Measurements from ENCODE around the gene SNX1. TPM values are rescaled to one million over a fixed set of nuclear protein-coding genes. Genes with fewer than 3 reads are reported as not detected.

Gene SNX1
- total and polyA plus RNA-seq, 2 donors (not counting 1 experiment from before 2014, with no cell fraction given) = 42.9 to 95.7 TPM

DNA sequence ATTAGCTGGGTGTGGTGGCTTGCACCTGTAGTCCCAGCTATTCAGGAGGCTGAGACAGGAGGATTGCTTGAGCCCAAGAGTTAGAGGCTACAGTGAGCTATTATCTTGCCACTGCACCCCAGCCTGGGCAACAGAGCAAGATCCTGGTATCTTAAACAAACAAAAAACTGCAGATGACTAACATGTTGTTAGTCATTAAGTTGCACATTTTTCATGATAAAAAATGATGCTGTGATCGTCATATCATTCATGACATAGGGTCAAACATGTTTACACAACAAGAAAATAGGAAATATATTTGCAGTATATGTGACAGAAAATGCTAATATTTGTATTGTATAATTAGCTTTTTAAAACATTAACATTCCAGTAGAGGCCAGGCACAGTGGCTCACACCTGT is 29.3 kb upstream of the SNX1 start:
- Histone ChIP-seq H3K4me3 (replicated peaks in 1 of 4; ENCODE audit: control extremely low read depth in 1 of 4, insufficient read depth in 1 of 4, low read depth in 3 of 4, low read length in 4 of 4) (no peak overlapping the region), H3K4me1 (ENCODE audit: control insufficient read depth, extremely low read depth, insufficient read depth, low read length) (peaks cover 5% of the 10 kb centered on the region), H2AFZ (ENCODE audit: low read length) (no peak overlapping the region), H3K79me2 (ENCODE audit: control insufficient read depth, insufficient read depth, low read length) (no peaks in the 10 kb centered on the region), H3K9me3 (ENCODE audit: control insufficient read depth, insufficient read depth, low read depth, low read length) (no peaks in the 10 kb centered on the region), H4K20me1 (ENCODE audit: control insufficient read depth, extremely low read depth, insufficient read depth, low read length) (no peaks in the 10 kb centered on the region), H3K36me3 (ENCODE audit: control insufficient read depth, insufficient read depth, low read length) (no peaks in the 10 kb centered on the region), H3K4me2 (ENCODE audit: extremely low read depth, insufficient read depth, low read length) (no peak overlapping the region), H3K9ac (ENCODE audit: insufficient read depth, low read length) (no peak overlapping the region), H3K27me3 (ENCODE audit: control insufficient read depth, insufficient read depth, low read length) (no peaks in the 10 kb centered on the region), H3K27ac (ENCODE audit: insufficient read depth, low read length) (no peak overlapping the region)
- DNase-seq (ENCODE audit: low read depth in 2 of 2) = no peak
- TF ChIP-seq, protein P1, sequence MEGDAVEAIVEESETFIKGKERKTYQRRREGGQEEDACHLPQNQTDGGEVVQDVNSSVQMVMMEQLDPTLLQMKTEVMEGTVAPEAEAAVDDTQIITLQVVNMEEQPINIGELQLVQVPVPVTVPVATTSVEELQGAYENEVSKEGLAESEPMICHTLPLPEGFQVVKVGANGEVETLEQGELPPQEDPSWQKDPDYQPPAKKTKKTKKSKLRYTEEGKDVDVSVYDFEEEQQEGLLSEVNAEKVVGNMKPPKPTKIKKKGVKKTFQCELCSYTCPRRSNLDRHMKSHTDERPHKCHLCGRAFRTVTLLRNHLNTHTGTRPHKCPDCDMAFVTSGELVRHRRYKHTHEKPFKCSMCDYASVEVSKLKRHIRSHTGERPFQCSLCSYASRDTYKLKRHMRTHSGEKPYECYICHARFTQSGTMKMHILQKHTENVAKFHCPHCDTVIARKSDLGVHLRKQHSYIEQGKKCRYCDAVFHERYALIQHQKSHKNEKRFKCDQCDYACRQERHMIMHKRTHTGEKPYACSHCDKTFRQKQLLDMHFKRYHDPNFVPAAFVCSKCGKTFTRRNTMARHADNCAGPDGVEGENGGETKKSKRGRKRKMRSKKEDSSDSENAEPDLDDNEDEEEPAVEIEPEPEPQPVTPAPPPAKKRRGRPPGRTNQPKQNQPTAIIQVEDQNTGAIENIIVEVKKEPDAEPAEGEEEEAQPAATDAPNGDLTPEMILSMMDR (conservative IDR thresholded peaks at IDR 0.05 in 1 of 2, IDR thresholded peaks at IDR 0.05 in 1 of 2; ENCODE audit: low read depth in 1 of 2, low read length in 2 of 2) = no peak
- no peak for TF ChIP-seq EZH2 (IDR thresholded peaks at IDR 0.05; ENCODE audit: low read length, missing control alignments)

- Histone ChIP-seq H4K20me1 (ENCODE audit: control insufficient read depth, extremely low read depth, insufficient read depth, low read length) (no peaks in the 10 kb centered on the region), H3K4me2 (ENCODE audit: extremely low read depth, insufficient read depth, low read length) (no peak overlapping the region)
Measured at GRCh38 chr15:64067564-64068030, 28.2 kb upstream of the SNX1 start.

GRCh38 chr15:64068133-64068532 is 27.6 kb upstream of the SNX1 start:
- no peaks in the 10 kb centered on the region for H3K79me2 ChIP-seq (ENCODE audit: control insufficient read depth, insufficient read depth, low read length)
- no peak for DNase-seq (ENCODE audit: low read depth in 2 of 2)
- peaks cover 17% of the 10 kb centered on the region for H3K4me1 ChIP-seq (ENCODE audit: control insufficient read depth, extremely low read depth, insufficient read depth, low read length)
- H3K27ac ChIP-seq (ENCODE audit: insufficient read depth, low read length) = no peak overlapping the region
- peaks cover 2% of the 10 kb centered on the region for H3K36me3 ChIP-seq (ENCODE audit: control insufficient read depth, insufficient read depth, low read length)
- H4K20me1 ChIP-seq (ENCODE audit: control insufficient read depth, extremely low read depth, insufficient read depth, low read length) = no peaks in the 10 kb centered on the region
- no peaks in the 10 kb centered on the region for H3K27me3 ChIP-seq (ENCODE audit: control insufficient read depth, insufficient read depth, low read length)
- TF ChIP-seq, protein P1 (conservative IDR thresholded peaks at IDR 0.05 in 1 of 2, IDR thresholded peaks at IDR 0.05 in 1 of 2; ENCODE audit: low read depth in 1 of 2, low read length in 2 of 2) = no peak
- TF ChIP-seq EZH2 (IDR thresholded peaks at IDR 0.05; ENCODE audit: low read length, missing control alignments) = no peak
- no peaks in the 10 kb centered on the region for H3K9me3 ChIP-seq (ENCODE audit: control insufficient read depth, insufficient read depth, low read depth, low read length)
- no peak overlapping the region for H3K9ac ChIP-seq (ENCODE audit: insufficient read depth, low read length)
- no peak overlapping the region for H3K4me2 ChIP-seq (ENCODE audit: extremely low read depth, insufficient read depth, low read length)
- H3K4me3 ChIP-seq (replicated peaks in 1 of 4; ENCODE audit: control extremely low read depth in 1 of 4, insufficient read depth in 1 of 4, low read depth in 3 of 4, low read length in 4 of 4) = no peak overlapping the region
- no peak overlapping the region for H2AFZ ChIP-seq (ENCODE audit: low read length)

More at GRCh38 chr15:64067564-64068030, 28.2 kb upstream of the SNX1 start:
- no peaks in the 10 kb centered on the region for H3K27me3 ChIP-seq (ENCODE audit: control insufficient read depth, insufficient read depth, low read length)
- no peaks in the 10 kb centered on the region for H3K79me2 ChIP-seq (ENCODE audit: control insufficient read depth, insufficient read depth, low read length)
- no peaks in the 10 kb centered on the region for H3K9me3 ChIP-seq (ENCODE audit: control insufficient read depth, insufficient read depth, low read depth, low read length)
- H3K4me3 ChIP-seq (replicated peaks in 1 of 4; ENCODE audit: control extremely low read depth in 1 of 4, insufficient read depth in 1 of 4, low read depth in 3 of 4, low read length in 4 of 4) = no peak overlapping the region
- H3K27ac ChIP-seq (ENCODE audit: insufficient read depth, low read length) = no peak overlapping the region
- peaks cover 2% of the 10 kb centered on the region for H3K36me3 ChIP-seq (ENCODE audit: control insufficient read depth, insufficient read depth, low read length)
- no peak overlapping the region for H2AFZ ChIP-seq (ENCODE audit: low read length)
- no peak overlapping the region for H3K9ac ChIP-seq (ENCODE audit: insufficient read depth, low read length)
- TF ChIP-seq, protein P1 (conservative IDR thresholded peaks at IDR 0.05 in 1 of 2, IDR thresholded peaks at IDR 0.05 in 1 of 2; ENCODE audit: low read depth in 1 of 2, low read length in 2 of 2) = peak; percentile 78 to 88
- TF ChIP-seq EZH2 (IDR thresholded peaks at IDR 0.05; ENCODE audit: low read length, missing control alignments) = no peak
- peaks cover 14% of the 10 kb centered on the region for H3K4me1 ChIP-seq (ENCODE audit: control insufficient read depth, extremely low read depth, insufficient read depth, low read length)
- peak; percentile 24 to 59 for DNase-seq (ENCODE audit: low read depth in 2 of 2)
